Left hindlimb (tissue), 1 donor: Measurements from ENCODE around the gene ELMOD1.

Experiments used
- DNase-seq: peaks from one replicate; pipeline ENCODE4 v3.0.0-alpha.2; 2018

Gene ELMOD1

DNA sequence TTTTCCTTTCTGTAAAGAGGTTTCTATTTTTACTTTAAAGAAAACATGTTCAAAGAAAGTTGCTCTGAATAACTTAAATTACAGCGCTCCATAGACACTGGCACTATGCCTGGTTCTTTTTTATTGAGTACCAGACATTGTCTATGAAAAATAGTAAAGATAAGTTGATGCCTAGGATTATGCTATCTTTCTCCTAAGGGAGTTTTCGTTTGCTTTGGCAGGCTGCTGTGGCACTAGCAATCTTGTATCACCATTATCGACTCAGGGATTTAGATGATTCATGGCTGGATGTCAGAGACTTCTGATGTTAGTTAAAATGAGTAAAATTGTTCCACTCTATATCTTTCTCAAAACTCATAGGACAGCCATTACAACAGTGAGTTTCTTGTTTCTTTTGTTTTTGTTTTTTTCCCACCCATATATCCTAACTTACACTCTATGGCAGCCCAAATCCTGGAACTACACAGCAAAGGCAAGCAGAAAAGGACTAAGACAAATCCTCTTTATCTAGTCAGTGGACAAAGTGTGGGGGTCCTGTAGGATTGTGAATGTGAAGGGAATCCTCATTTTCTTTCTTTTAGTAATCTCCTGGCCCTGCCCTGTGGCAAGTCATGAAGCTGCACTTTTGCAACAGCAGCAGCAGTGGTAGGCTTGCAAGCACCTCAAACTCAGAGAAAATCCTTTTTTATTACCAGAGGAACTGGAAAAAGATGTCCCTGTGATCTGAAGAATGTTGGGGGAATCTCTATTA is 100.2 kb downstream of the ELMOD1 start:
- no peak for DNase-seq

DNA sequence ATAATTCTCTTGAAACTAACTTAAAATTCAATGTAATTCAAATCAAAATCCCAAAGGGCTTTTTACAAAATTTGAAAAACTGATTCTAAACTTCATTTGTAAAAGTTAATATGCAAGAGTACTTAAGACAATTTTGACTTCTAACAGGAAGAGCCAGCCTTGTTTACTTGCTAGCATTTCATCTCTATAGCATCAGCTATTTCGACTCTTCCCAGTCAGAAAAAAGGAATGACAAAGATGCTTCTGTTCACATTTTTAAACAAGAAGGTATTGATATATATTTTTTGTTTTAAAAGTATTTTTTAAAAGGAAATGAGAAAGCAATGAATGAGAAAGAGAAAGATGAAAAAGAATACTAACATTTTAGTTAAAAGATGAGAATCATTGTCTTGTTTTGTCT is 104.5 kb downstream of the ELMOD1 start:
- no peak for DNase-seq

DNA sequence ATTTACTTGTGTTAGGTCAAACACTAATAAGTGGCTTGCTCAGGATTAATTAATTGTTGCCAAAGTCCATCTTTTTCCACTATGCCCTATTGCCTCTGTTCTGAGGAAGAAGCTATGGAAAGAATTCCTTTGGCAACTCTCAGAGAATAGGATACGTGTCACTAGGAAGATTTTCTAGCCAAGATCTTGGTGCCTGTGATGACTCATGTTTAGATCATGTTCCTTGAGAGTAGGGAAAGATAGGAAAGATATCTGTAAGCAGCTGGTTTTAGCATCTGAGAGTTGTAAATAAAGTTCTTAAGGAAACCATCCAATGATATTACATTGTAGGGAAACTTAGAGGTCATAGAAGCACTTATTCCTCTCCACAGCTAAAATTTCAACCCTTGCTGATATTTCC is 105.2 kb downstream of the ELMOD1 start:
- no peak for DNase-seq

DNA sequence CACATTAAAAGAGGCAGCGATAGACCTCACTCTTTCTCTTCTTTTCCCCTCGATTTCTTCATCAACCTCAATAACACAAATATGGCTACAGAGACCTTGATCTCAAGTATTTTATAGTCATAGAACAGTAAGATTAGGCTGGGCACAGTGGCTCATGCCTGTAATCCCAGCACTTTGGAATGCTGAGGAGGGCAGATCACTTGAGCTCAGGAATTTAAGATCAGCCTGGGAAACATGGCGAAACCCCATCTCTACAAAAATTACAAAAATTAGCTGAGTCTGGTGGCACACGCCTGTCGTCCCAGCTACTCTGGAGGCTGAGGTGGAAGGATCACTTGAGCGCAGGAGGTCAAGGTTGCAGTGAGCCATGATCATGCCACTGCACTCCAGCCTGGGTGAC is 106.3 kb downstream of the ELMOD1 start:
- no peak for DNase-seq

DNA sequence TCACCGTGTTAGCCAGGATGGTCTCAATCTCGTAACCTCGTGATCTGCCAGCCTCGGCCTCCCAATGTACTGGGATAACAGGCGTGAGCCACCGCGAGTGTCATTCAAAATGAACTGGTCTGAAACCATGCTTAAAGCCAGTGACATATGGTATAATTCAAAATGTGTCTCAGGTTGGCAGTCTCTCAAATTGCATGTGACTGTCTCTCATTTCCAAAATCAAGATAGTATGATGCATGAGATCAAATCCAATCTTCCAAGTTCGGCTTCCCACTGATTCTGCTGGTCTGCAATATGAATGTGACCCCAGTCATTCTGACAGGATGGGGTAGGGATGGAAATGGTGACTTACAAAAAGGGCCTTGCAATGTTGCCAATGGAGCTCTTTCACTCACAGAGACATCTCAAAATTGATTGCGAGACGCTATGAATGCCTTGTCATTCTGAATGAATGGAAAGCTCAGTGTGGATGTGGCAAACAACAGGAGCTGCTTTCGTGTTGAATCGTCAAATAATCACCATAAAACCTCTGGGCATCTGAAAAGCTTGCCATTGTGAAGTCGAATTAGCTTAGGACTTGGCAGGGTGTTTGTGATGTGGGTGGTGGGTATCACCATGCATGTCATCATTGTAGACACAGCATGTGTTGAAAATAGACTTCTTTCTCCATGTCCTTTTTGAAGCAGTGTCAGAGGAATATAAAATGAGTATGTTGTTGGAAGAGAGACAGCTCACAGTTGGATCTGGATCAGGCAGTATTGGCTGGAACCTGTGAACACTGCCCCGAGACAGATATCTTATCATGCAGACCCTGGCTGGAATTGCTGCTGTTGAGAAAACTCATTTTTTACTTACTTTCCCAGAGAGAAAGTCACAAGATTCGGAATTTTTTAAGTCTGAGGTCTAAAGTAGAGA is 108.7 kb downstream of the ELMOD1 start:
- no peak for DNase-seq

DNA sequence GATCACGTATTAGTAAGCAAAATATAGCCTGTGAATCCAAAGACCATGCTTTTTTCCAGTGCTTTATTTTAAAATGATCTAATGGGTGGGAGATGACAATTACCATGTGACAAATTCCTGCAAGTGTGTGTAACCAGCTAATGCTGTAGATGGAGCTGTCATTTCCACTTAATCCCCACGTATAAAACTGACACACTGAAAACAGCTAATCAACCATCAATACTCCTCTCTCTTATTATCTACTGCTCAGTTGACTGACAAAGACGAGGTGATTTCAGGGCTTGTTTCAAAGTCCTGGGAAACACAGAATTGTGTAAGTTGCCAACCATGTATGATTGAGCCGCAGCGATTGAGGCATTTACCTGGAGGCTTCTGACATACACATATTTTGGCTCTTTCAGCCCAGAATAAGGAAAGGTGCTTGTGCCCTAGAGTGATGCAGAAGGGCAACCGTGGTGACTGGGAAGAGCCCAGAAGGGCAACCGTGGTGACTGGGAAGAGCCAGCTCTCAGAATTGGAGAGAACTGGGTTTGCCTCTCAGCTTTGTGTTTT is 111.2 kb downstream of the ELMOD1 start:
- DNase-seq, result no peak

DNA sequence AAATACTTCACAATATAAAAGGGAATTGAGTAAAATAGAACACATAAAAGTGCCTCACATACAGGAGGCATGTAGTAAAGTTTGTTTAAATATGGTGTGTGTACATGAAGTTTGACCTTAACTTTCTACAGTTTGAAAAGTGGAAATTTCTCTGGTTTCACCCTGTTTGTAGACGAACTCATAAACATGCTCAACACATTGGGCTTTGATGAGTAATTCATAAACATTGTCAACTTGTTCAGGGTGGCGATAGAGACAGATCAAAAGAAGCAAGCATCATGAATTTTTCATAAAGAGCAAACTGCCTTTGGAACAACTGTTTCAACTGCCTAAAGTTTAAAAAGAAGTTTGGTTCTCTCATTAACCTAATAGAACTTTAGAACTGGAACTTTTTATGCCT is 111.8 kb downstream of the ELMOD1 start:
- DNase-seq, result no peak

DNA sequence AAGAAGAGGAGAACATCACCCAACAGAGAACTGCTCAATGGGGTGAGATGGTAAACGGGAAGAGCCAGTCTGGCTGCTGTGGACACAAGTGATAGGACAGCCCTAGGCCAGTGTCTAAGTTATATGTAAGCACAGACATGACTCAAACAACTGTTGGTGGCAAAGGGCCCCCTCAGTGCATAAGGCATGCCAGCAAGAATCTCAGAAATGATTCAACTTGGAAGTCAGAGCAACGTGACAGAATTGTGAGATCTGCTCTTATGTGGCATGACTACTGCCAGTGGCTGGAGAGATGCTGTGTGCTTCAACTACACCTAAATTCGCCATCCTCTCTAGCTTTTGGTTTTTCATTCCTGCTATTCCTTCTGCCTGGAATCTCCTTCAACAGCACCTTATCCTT is 113.5 kb downstream of the ELMOD1 start:
- DNase-seq, result no peak

DNA sequence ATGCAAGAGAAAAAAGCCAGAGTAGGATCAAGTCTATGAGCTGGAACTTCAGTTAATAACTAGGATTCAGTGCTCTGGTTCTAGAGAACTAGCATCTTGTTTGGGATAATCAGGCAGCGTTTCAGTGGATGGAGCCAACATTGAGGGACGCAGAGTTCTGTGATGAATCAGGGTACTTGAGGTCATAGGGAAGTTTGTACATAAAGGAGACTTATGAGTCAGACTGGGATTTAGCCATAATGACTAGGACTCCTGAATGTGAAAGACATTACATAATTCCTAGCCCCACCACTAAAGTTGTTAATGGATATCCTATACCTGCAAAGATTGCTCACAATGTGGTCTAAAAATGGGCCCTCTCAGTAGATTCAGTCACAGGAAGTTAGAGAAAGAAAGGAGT is 114.1 kb downstream of the ELMOD1 start:
- no peak for DNase-seq

DNA sequence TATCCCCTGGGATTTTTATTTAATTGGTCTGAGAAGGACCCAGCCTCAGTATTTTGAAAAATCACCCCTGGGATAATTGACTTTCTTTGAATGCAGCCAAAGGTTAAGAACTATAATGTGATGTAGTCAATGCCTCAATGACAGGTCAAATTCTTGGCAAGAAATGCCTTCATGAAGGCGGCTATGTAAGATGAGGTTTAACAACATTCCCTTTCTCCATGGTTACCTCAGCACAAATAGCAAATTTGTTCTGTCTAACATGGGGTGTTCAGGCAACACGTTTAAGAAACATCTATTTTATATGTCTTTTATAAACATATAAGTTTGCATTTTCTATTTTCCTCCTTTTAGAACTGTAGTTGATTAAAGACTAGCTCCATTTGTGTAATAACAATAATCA is 115.6 kb downstream of the ELMOD1 start:
- DNase-seq, result no peak

DNA sequence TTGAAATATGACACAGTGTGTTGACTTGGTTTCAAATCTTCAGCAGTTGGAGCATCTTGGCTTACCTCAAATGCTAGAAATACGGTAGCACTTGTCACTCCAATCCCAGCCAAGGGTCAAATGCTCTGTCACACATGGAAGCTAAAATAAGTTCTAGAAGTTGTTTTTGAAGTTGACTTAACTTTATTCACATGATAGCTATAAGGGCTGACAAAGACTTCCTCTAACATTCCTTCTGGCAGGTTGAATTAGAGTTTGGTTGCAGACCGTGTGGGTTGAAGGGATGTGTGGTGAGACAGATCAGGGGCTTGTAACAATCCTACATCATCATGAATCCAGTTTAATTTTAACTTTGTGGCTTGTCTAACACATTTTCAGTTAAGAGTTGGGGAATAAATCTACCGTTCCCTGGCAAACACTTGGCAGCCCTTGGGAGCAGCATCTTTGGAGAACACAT is 116.3 kb downstream of the ELMOD1 start:
- DNase-seq, result no peak

DNA sequence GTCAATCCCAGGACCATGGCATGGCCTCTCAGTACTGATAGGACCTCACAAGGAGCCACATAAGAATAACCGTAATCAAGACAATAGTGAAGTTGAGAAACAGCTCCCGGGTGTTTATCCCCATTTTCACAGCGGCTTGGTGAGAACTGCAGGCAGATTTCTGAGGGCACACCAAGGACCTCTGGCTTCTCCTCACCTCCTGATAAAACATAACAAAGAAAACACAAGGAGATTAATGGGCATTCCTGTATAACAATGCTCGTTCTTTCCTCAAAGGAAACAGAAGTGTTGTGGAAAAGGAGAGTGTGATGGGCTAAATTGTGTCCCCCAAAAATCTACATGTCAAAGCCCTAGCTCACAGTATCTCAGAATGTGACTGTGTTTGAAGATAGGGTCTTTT is 116.9 kb downstream of the ELMOD1 start:
- DNase-seq, result no peak

DNA sequence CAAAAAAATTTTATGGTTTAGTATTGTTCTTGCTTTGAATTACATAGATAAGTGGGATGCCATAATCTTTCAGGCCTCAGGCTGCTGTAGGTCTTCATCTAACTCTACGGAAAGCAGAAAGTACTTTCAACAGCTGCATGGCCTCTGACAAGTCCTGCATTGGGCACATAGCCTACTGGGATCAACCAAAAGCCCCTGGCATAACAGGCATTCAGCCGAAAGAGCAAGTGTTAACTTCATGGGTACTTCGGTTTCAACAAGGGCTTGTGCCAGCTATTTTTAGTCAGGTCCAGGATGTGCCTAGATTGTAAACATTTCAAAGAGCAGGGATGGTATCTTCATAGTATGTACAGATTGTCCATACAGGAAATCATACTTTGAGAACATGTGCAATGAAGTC is 117.8 kb downstream of the ELMOD1 start:
- no peak for DNase-seq

DNA sequence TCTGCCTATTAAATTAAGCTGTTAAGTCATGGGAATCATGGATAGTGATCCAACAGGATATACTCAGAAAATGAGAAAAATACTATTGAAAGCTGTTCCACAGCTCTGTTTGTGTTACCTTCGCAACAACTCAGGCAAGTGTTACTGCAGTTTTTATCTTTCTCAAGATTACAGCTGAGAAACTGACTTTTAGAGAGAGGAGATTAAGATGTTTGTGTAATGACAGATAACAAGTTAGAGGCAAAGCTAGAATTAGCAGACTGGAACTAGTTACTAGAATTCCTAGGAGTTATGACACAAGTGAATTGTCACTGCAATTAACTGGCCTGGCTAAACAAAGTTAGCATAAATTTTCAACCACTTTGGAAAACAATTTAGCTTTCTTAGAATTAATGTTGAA is 119.4 kb downstream of the ELMOD1 start:
- DNase-seq, result no peak

DNA sequence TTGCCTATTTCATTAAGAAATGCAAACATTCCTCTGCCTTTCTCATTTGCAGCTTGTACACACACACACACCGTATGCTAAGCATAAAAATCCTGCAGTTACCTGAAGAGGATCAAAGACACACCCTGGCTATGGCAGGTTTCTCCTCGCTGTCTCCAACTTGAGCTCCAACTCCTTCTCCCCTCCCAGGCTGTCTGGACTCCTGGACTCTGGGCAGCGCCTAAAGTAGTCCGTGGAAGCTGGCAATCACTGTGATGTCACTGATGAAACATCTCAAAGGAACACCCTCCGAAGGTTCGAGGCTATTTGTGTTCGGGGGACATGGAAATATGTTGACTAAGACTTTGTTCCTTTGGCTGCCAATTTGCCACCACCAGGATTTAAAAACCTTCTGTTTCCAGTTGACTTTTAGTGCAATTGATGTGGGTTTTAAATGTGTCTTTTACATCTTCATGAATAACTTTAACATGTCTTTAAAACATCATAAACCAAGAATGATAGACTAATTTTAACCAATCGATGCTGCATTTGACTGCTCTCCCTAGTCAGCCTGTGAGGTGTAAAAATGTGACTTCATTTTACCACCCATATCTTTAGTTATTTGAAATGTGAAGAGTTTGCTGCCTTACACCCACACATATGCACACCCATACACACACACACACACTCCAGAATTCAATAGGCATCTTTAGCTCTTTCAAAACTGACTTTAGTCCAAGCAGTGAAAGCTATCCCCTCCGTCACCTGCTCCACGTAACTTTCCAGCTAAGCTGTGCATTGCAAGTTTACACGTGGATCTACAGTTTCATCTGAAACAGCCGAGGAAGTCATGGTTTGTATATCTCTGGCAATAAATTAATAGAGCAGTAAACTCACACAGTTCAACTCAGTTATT is 121.2 kb downstream of the ELMOD1 start, which contains the start of gene SLN:
Gene SLN, minus strand, starts transcription at position 196 of the 895 bp plus-strand sequence.
- no peak for DNase-seq

DNA sequence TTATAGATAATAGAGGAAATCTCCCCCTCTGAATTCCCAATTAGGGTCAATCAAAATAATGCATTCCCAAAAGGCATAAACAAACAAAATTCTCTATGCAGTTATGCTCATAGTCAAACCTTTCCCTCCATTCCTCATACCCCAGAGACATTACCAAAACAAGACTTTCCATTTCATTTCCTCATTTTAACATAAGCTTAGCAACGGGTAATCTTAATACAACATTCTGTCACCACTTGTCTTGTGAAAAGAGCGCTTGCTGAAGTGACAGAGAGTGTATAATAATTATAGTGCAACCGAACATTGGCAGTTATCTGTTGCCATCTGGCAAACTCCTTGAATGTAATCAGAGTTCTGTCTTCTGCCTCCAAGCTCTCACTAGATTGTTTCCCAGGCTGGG is 122.1 kb downstream of the ELMOD1 start:
- DNase-seq, result no peak
